Dermis microvascular lymphatic vessel endothelial cell (primary cell): Measurements from ENCODE around the gene CCDC141. TPM values are rescaled to one million over a fixed set of nuclear protein-coding genes. Genes with fewer than 3 reads are reported as not detected.

ENCODE experiments used
- DNase-seq, 2 donors: peaks; one replicate each; pipeline versions ENCODE4 v3.0.0 to v3.0.0-alpha.2; 2010; ENCODE audit warnings: low read depth in 2 of 2
- total RNA-seq: library from RNA; depleted of rRNA; stranded (reverse); fragments of >200 nt; gene quantifications from 2 replicates; pipeline ENCODE4 v1.2.1, GENCODE V29; 2014

CCDC141 gene
- total RNA-seq, 1 donor from 2014 or later, result 1.5 TPM

- DNase-seq, result peak; percentile 63 to 76
Measured at GRCh38 chr2:178870703-178871102, 179.2 kb downstream of the CCDC141 start.

GRCh38 chr2:178865999-178866398 is 183.9 kb downstream of the CCDC141 start:
- DNase-seq, result no peak

DNA sequence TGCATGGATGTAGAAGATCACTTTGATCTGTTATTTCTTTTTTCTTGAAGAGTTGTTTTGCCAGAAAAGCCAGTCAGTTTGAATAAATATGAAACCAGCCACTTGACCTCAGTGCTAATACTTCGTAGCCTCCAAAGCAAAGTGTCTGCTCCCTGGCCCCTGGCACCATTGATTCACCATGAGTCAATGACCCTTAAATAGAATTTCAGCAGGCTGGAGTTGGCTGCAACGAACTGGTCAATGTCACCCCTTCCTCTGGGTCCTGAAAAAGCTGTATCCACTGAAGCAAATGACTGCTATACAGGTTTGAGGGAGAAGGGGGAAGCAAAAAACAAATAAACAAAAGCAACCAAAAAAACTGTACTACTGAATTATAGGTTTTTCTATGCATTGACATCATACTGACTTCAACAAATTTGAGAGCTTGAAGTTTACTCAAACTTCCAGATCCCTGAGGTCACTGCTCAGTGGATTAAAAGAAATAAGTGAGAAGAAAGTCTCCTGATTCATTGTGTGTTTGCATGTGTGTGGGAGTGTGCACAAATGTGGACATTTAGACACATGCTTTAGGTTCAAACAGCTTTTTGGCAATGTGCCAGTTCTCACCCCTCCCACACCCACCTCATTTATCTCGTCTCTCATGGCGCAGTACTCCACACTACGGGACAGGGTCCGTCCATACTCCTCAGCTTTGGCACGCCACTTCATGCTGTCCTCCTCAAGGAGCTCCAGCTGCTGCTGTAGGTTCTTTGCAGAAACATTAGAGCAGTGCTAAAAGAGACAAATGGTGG is 184.6 kb downstream of the CCDC141 start:
- peak in 1 of 2 donors; percentile 32 for DNase-seq

GRCh38 chr2:178863856-178864620 is 185.9 kb downstream of the CCDC141 start:
- DNase-seq, result peak; percentile 94 to 96

DNA sequence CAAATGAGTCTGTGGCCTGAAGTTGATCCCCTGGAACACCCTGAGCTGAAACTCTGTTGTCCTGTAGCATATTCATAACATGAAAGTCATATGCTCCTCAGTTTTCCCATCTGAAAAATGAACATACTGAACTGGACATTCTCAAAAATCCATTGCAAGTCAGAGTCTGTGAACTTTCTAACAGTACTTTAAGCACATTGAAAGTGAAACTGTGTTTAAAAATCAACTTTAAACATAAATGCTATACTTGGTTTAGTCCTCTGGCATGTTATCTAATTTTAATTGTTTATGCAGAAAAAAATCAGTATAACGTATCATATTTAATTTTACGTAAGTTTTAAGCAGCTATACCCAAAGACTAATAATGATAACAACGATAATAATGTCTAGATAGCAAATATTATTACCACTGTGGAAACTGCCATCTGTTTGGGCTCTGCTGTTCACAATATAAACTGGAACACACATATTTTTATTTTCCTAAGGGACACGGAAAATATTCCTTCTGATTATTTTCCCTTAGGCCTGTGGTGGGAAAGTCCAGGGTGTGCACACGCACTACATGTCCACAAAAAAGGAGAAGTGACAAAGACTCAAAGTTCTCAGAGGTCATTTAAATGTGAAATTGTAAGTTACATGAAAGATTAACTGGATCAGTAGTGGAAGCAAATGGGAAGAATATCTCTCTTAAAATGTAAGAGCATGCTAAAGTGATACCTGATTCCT is 186.6 kb downstream of the CCDC141 start:
- no peak for DNase-seq

GRCh38 chr2:178860551-178860950 is 189.4 kb downstream of the CCDC141 start:
- no peak for DNase-seq

- no peak for DNase-seq
Measured at GRCh38 chr2:178859730-178860129, 190.2 kb downstream of the CCDC141 start.

DNA sequence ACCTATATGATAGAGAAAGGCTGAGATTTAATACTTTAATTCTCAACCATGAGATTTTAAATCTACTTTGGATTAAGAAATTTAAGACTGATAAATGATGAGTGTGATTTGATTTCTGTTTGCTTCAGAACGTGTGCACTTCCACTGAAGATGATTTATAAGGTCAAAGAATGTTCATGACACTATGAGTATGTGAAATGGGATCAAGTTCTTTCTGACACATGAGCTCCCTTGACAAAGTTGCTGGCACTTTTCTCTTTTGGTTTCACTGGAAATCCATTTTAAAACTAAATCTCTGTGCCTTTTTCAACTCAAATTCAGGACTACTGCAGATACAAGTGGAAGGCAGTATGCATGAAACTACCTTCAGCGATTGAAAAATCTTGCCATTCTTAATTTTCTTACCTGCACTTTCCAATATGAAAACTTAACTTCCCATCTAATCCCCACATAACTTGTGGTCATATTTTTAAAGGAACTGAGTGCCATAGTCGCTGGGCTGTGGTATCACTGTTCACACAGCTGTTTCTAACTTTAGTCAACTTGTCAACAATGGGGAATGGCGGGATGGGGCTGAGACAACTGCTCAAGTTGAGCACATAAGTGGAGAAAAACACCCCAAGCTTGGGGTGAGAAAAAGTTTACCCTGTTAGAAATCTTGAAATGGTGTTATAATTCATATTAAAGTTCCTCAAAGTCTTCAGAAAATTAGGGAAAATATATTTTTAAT is 190.9 kb downstream of the CCDC141 start:
- no peak for DNase-seq

DNA sequence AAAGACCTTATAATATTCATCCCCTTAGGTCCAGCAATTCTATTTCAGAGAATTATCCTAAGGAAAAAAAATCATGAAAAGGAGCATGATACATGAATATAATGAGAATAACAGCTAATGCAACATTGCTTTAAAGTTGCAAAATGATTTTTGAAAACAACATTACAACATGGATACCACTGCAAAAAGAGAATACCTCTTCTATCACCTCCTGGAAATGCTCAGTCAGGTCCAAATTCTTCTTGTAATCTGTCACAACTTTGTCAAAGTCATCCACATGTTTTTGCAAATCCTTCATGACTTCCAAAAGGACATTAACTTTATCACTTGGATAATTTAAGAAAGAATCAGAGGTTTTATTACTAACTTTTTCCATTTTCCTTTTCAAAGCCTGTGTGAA is 194.8 kb downstream of the CCDC141 start:
- DNase-seq, result no peak

DNA sequence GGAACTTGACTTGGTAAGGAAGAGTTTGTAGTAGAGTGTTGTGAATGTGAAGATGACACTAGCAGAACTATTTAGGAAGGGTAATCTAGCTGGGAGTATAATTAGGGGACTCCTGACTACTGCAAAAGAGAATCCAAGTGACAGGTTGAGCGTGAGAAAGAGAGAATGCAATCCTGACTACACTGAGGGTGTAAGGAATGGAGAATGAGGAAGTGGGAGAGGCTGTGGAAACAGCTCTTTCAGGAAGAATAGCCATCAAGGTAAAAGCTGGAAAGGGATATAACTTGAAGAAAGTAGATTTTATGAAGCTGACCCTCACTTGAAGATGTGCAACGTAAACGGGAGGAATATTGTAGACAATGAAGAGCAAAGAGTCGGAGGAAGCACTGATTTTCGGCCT is 201.6 kb downstream of the CCDC141 start:
- DNase-seq, result no peak

- no peak for DNase-seq
Measured at GRCh38 chr2:178846458-178846802, 203.5 kb downstream of the CCDC141 start.

DNA sequence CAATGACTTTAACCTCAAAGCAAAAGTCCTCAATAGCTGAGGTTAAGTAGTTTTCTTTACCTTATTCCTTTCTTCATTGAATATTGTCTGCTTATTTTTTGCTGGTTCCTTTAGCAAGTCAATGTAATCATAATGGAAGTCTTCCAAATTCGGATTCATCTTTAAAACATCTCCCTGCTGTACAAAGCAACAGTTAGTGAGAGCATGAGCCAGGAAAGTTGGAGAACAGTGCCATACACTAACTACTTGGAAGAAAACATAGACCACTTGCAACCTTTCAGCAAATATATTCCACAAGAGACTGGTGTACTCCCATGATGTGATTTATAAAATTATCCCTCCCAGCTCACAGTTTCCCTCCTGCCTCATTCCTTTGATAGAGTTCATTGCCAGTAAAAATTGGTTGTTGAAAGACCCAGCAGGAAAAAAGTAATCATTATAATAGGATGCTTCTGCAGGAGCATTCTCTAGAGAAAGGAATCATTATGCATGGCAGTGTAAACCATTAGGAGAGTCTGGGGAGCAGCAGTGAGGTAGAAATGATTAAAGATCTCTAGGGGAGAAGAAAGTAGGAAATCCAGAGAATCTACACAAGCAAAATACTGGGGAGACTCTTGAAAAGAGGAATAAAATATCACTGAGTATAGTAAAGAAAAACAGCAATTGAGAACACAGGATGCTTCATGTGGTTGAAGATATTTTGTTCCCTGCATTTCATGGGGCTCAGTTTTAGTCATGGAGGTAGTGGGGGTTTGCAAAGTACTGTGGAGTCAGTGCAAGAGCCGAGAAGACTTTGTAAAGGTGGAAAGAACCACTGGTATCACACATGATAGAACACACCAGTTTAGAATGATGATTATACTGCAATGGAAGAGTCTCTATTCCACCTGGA is 204.1 kb downstream of the CCDC141 start:
- no peak for DNase-seq

- DNase-seq, result no peak
Measured at GRCh38 chr2:178844701-178845100, 205.2 kb downstream of the CCDC141 start.

GRCh38 chr2:178844269-178844668 is 205.7 kb downstream of the CCDC141 start:
- DNase-seq, result no peak

DNA sequence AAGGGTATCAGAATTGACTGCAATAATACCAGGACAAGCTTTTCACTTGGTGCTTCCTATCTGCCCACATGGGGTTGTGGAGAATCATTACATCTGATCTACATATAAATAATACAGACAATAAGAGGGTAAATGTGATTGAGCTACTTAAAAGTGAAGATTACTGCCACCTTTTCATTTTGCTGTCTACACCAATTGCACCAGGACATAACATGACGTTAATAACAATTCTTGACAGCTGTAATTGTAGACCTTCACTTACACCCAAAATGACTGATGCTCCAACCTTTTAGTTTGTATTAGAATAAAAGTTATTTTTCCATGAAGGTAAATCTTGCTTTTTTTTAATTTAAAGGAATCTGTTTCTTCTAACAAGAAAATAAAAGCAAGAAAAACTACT is 206.2 kb downstream of the CCDC141 start:
- no peak for DNase-seq

- DNase-seq, result no peak
Measured at GRCh38 chr2:178836807-178837206, 213.1 kb downstream of the CCDC141 start.

DNA sequence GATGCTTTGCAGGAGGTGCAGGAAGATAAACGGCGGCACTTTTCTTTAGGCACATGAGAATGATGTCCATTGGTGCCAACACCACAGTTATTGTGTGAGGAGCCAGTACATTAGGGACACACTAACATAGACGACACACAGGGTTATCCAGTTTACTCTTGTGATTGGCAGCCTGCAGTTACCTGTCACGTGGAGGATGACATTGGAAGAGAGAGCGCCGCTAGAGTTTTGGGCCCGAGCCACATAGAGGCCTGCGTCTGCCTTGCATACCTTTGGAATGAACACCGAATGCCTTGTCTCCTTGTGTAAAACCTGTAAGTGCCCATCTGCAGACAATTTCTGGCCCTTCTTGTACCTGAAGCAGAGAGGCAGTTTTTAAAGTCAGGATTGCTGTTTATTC is 215.9 kb downstream of the CCDC141 start:
- DNase-seq, result no peak

DNA sequence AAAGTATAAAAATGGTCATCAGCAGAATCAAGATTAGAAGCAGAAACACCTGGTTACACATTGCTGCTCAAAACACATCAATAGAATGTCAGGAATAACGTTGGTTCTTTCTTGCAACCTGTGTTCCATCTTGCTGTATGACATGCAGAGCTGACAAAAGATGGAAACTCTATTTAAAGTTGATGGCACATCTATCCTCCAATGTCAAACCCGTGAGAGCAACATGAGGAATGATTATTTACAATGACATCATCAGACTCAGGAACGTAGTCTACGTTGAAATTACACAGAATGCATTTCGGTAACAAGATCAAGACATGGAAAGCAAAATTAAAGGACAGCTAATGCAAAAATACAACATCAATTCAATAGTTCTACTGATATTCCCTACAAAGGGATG is 216.6 kb downstream of the CCDC141 start:
- DNase-seq, result no peak

DNA sequence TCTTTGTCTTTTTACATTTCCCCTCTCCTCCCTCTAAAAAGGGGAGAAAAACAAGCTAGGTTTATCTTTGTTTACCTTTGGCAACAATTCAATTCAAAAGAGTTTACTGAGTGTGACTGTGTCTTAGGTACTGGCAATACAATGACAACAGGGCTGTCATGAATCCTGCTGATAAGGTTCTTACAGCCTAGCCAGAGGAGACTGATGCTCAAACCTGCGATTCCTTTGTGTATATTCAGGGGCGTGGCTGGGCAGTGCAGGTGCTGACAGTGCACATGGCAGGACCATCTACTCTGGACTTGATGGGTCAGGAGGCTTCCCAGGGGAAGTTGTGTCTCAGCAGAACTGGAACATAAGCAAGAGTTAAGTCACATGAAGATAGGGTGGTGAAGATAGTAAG is 219.5 kb downstream of the CCDC141 start:
- DNase-seq, result peak in 1 of 2 donors; percentile 59

- peak in 1 of 2 donors; percentile 68 for DNase-seq
Measured at GRCh38 chr2:178829981-178830380, 220.0 kb downstream of the CCDC141 start.
